Measurements from ENCODE around the gene CXCR1. TPM values are rescaled to one million over a fixed set of nuclear protein-coding genes. Genes with fewer than 3 reads are reported as not detected.

CXCR1 gene
- 1 to 10 TPM in 1 of 6 donors, not detected in 5; 2.3 TPM for polyA plus RNA-seq (ENCODE audit: low read depth in 6 of 6)

- Mint-ChIP-seq H3K4me3 (peak within 1 kb of the TSS in 5 of 8 donors; percentile 28 to 60 (median 49)), H3K27me3 (peaks cover 28 to 49% (median 43%) of the 10 kb centered on the region in 3 donors), H3K36me3 (no peaks in the 10 kb centered on the region), H3K4me1 (peaks cover 14 to 18% (median 17%) of the 10 kb centered on the region in 3 donors), H3K27ac (peak within 1 kb of the TSS in 3 of 6 donors; percentile 25 to 47 (median 40)), H3K9me3 (no peaks in the 10 kb centered on the region)
- DNase-seq (peak; percentile 16), ATAC-seq (ENCODE audit: low read depth in 2 of 2) (peak; percentile 81)
Measured at GRCh38 chr2:218166791-218167190, at the start of gene CXCR1. TSS of gene CXCR1 (minus strand) at chr2:218166962. CDS start at chr2:218165211, 1,751 bp downstream.

- H3K9me3 Mint-ChIP-seq, result no peaks in the 10 kb centered on the region
- DNase-seq (no peak), ATAC-seq (ENCODE audit: low read depth in 2 of 2) (no peak)
- peak overlapping the region; percentile 97 to 99 (median 99) for H3K27ac Mint-ChIP-seq
- H3K36me3 Mint-ChIP-seq, result no peaks in the 10 kb centered on the region
- H3K27me3 Mint-ChIP-seq, result no peaks in the 10 kb centered on the region
- peaks cover 35 to 41% (median 36%) of the 10 kb centered on the region in 3 donors for H3K4me1 Mint-ChIP-seq
- peak overlapping the region; percentile 85 to 98 (median 96) for H3K4me3 Mint-ChIP-seq
Measured at GRCh38 chr2:218216336-218216673, 49.5 kb upstream of the CXCR1 start.

- peaks cover 18 to 19% (median 19%) of the 10 kb centered on the region in 3 donors for H3K4me1 Mint-ChIP-seq
- H3K27ac Mint-ChIP-seq, result peak overlapping the region in 2 of 6 donors; percentile 4 to 97
- no peaks in the 10 kb centered on the region for H3K27me3 Mint-ChIP-seq
- H3K36me3 Mint-ChIP-seq, result peaks cover 6 to 7% of the 10 kb centered on the region in 2 donors
- no peak for ATAC-seq (ENCODE audit: low read depth in 2 of 2)
- H3K9me3 Mint-ChIP-seq, result peaks cover 5 to 8% (median 7%) of the 10 kb centered on the region in 7 donors
- DNase-seq, result no peak
- H3K4me3 Mint-ChIP-seq, result peak overlapping the region in 2 of 8 donors; percentile 35 to 85
Measured at GRCh38 chr2:218214116-218214515, 47.4 kb upstream of the CXCR1 start.

GRCh38 chr2:218209078-218209477 lies 42.3 kb upstream of the CXCR1 start:
- peaks cover 5 to 9% (median 7%) of the 10 kb centered on the region in 7 donors for H3K9me3 Mint-ChIP-seq

GRCh38 chr2:218202266-218202665 lies 35.5 kb upstream of the CXCR1 start:
- H3K27me3 Mint-ChIP-seq, result peaks cover 11 to 30% (median 19%) of the 10 kb centered on the region in 3 donors
- H3K27ac Mint-ChIP-seq, result no peak overlapping the region
- no peak overlapping the region for H3K4me3 Mint-ChIP-seq
- ATAC-seq (ENCODE audit: low read depth in 2 of 2) (no peak), DNase-seq (no peak)
- H3K36me3 Mint-ChIP-seq, result peaks cover 0 to 8% of the 10 kb centered on the region in 2 donors
- no peaks in the 10 kb centered on the region for H3K4me1 Mint-ChIP-seq
- no peaks in the 10 kb centered on the region for H3K9me3 Mint-ChIP-seq

More at GRCh38 chr2:218209078-218209477, 42.3 kb upstream of the CXCR1 start:
- H3K4me1 Mint-ChIP-seq, result no peaks in the 10 kb centered on the region
- no peak overlapping the region for H3K27ac Mint-ChIP-seq
- no peaks in the 10 kb centered on the region for H3K27me3 Mint-ChIP-seq
- DNase-seq (no peak), ATAC-seq (ENCODE audit: low read depth in 2 of 2) (no peak)
- H3K4me3 Mint-ChIP-seq, result no peak overlapping the region
- H3K36me3 Mint-ChIP-seq, result peaks cover 6 to 8% of the 10 kb centered on the region in 2 donors

GRCh38 chr2:218196974-218197373 lies 30.2 kb upstream of the CXCR1 start:
- ATAC-seq (ENCODE audit: low read depth in 2 of 2), result no peak
- no peak overlapping the region for H3K4me3 Mint-ChIP-seq

GRCh38 chr2:218194880-218195279 lies 28.1 kb upstream of the CXCR1 start:
- H3K36me3 Mint-ChIP-seq, result peaks cover 0 to 8% of the 10 kb centered on the region in 2 donors
- H3K9me3 Mint-ChIP-seq, result no peaks in the 10 kb centered on the region
- H3K4me3 Mint-ChIP-seq, result no peak overlapping the region
- no peak overlapping the region for H3K27ac Mint-ChIP-seq
- H3K27me3 Mint-ChIP-seq, result peaks cover 10 to 19% (median 11%) of the 10 kb centered on the region in 3 donors
- no peak for DNase-seq
- no peak for ATAC-seq (ENCODE audit: low read depth in 2 of 2)
- H3K4me1 Mint-ChIP-seq, result no peaks in the 10 kb centered on the region

More at GRCh38 chr2:218196974-218197373, 30.2 kb upstream of the CXCR1 start:
- Mint-ChIP-seq H3K36me3 (peaks cover 0 to 8% of the 10 kb centered on the region in 2 donors), H3K27me3 (peaks cover 11 to 30% (median 19%) of the 10 kb centered on the region in 3 donors), H3K4me1 (no peaks in the 10 kb centered on the region), H3K27ac (no peak overlapping the region), H3K9me3 (no peaks in the 10 kb centered on the region)
- DNase-seq, result no peak

GRCh38 chr2:218193701-218194100 lies 26.9 kb upstream of the CXCR1 start:
- H3K27me3 Mint-ChIP-seq, result peaks cover 1 to 12% (median 3%) of the 10 kb centered on the region in 3 donors
- H3K4me3 Mint-ChIP-seq, result no peak overlapping the region
- no peaks in the 10 kb centered on the region for H3K9me3 Mint-ChIP-seq
- H3K4me1 Mint-ChIP-seq, result no peaks in the 10 kb centered on the region
- ATAC-seq (ENCODE audit: low read depth in 2 of 2) (no peak), DNase-seq (no peak)
- no peak overlapping the region for H3K27ac Mint-ChIP-seq
- H3K36me3 Mint-ChIP-seq, result peaks cover 0 to 2% of the 10 kb centered on the region in 2 donors

GRCh38 chr2:218192902-218193430 lies 26.2 kb upstream of the CXCR1 start:
- H3K36me3 Mint-ChIP-seq, result no peaks in the 10 kb centered on the region
- no peak for ATAC-seq (ENCODE audit: low read depth in 2 of 2)
- DNase-seq, result no peak
- no peaks in the 10 kb centered on the region for H3K4me1 Mint-ChIP-seq
- H3K4me3 Mint-ChIP-seq, result no peak overlapping the region
- H3K27me3 Mint-ChIP-seq, result peaks cover 0 to 4% (median 0%) of the 10 kb centered on the region in 3 donors
- no peaks in the 10 kb centered on the region for H3K9me3 Mint-ChIP-seq
- H3K27ac Mint-ChIP-seq, result no peak overlapping the region

- H3K9me3 Mint-ChIP-seq, result no peaks in the 10 kb centered on the region
- peaks cover 7 to 8% (median 7%) of the 10 kb centered on the region in 3 donors for H3K4me1 Mint-ChIP-seq
- H3K4me3 Mint-ChIP-seq, result no peak overlapping the region
- H3K36me3 Mint-ChIP-seq, result no peaks in the 10 kb centered on the region
- DNase-seq, result no peak
- no peak overlapping the region for H3K27ac Mint-ChIP-seq
- peaks cover 0 to 5% (median 0%) of the 10 kb centered on the region in 3 donors for H3K27me3 Mint-ChIP-seq
- ATAC-seq (ENCODE audit: low read depth in 2 of 2), result no peak
Measured at GRCh38 chr2:218188528-218188927, 21.8 kb upstream of the CXCR1 start.

- peaks cover 0 to 8% (median 5%) of the 10 kb centered on the region in 3 donors for H3K27me3 Mint-ChIP-seq
- H3K27ac Mint-ChIP-seq, result no peak overlapping the region
- peaks cover 7 to 8% (median 7%) of the 10 kb centered on the region in 3 donors for H3K4me1 Mint-ChIP-seq
- H3K36me3 Mint-ChIP-seq, result no peaks in the 10 kb centered on the region
- no peak overlapping the region for H3K4me3 Mint-ChIP-seq
- DNase-seq (no peak), ATAC-seq (ENCODE audit: low read depth in 2 of 2) (no peak)
- H3K9me3 Mint-ChIP-seq, result no peaks in the 10 kb centered on the region
Measured at GRCh38 chr2:218187296-218188015, 20.7 kb upstream of the CXCR1 start.

- Mint-ChIP-seq H3K27me3 (peaks cover 0 to 8% (median 5%) of the 10 kb centered on the region in 3 donors), H3K36me3 (no peaks in the 10 kb centered on the region), H3K27ac (no peak overlapping the region), H3K4me1 (peaks cover 7 to 8% (median 7%) of the 10 kb centered on the region in 3 donors), H3K4me3 (no peak overlapping the region), H3K9me3 (no peaks in the 10 kb centered on the region)
- no peak for ATAC-seq (ENCODE audit: low read depth in 2 of 2)
- no peak for DNase-seq
Measured at GRCh38 chr2:218186876-218187275, 20.1 kb upstream of the CXCR1 start.

- DNase-seq (peak; percentile 66), ATAC-seq (ENCODE audit: low read depth in 2 of 2) (peak; percentile 84 to 95)
- H3K4me1 Mint-ChIP-seq, result peaks cover 7 to 8% (median 7%) of the 10 kb centered on the region in 3 donors
- H3K9me3 Mint-ChIP-seq, result no peaks in the 10 kb centered on the region
- H3K36me3 Mint-ChIP-seq, result no peaks in the 10 kb centered on the region
- H3K27ac Mint-ChIP-seq, result peak overlapping the region in 1 of 6 donors; percentile 23
- H3K27me3 Mint-ChIP-seq, result peaks cover 0 to 8% (median 5%) of the 10 kb centered on the region in 3 donors
- H3K4me3 Mint-ChIP-seq, result no peak overlapping the region
Measured at GRCh38 chr2:218186355-218186766, 19.6 kb upstream of the CXCR1 start.

GRCh38 chr2:218184331-218184730 lies 17.6 kb upstream of the CXCR1 start:
- Mint-ChIP-seq H3K27me3 (peaks cover 0 to 8% (median 5%) of the 10 kb centered on the region in 3 donors), H3K4me1 (peaks cover 7 to 8% (median 7%) of the 10 kb centered on the region in 3 donors), H3K36me3 (no peaks in the 10 kb centered on the region), H3K9me3 (no peaks in the 10 kb centered on the region), H3K27ac (no peak overlapping the region), H3K4me3 (no peak overlapping the region)
- no peak for ATAC-seq (ENCODE audit: low read depth in 2 of 2)
- no peak for DNase-seq

Measured in naive B cell (primary cell).